Measurements from ENCODE around the gene PEX5L.

DNA sequence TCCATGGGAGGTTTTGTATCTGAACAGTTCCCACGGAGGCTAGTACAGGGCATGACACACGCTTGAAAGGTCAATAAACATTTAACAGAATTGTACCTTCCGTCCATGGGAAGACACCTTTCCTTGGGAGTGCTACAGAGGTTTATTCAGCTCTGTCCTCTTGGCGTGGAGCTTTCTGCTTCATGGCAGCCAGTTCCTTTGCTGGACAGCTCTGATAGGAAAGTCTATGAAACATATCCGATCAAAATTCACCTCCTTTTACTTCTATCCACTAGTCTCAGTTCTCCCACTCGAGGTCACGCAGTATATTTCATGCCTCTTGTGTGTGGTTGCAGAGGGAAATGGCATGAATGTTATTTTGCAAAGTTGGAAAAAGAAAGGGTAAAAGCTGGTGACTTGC lies 91.2 kb downstream of the PEX5L start:
- TF ChIP-seq, protein P1, sequence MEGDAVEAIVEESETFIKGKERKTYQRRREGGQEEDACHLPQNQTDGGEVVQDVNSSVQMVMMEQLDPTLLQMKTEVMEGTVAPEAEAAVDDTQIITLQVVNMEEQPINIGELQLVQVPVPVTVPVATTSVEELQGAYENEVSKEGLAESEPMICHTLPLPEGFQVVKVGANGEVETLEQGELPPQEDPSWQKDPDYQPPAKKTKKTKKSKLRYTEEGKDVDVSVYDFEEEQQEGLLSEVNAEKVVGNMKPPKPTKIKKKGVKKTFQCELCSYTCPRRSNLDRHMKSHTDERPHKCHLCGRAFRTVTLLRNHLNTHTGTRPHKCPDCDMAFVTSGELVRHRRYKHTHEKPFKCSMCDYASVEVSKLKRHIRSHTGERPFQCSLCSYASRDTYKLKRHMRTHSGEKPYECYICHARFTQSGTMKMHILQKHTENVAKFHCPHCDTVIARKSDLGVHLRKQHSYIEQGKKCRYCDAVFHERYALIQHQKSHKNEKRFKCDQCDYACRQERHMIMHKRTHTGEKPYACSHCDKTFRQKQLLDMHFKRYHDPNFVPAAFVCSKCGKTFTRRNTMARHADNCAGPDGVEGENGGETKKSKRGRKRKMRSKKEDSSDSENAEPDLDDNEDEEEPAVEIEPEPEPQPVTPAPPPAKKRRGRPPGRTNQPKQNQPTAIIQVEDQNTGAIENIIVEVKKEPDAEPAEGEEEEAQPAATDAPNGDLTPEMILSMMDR (IDR thresholded peaks at IDR 0.05; ENCODE audit: poor library complexity) = no peak
- no peak for TF ChIP-seq EZH2 (IDR thresholded peaks at IDR 0.05; ENCODE audit: borderline replicate concordance)
